Right lobe of liver (tissue), 4 donors: Measurements from ENCODE around the gene PIGZ.

Experiments
- POLR2A ChIP-seq: fragments of 450-650 bp; IDR thresholded peaks from one replicate; pipeline ENCODE4 v1.6.1; 2017; ENCODE audit warnings: antibody characterized with exemption, mild to moderate bottlenecking
- TF ChIP-seq, protein P1 (sequence below), 4 donors: fragments of 200-600 bp in 3 of 4; fragments of 450-650 bp in 1 of 4; IDR thresholded peaks; one replicate each; pipeline versions ENCODE4 v1.5.1 to v1.8.0; 2016 to 2022; ENCODE audit warnings: antibody characterized with exemption in 4 of 4, mild to moderate bottlenecking in 2 of 4
- donor health status: DM: no; HTN: no; CAD: no.
- donor health status: DM: no; HTN: no; CAD: no.
- donor health status: DM: no; HTN: yes; CAD: no.

DNA sequence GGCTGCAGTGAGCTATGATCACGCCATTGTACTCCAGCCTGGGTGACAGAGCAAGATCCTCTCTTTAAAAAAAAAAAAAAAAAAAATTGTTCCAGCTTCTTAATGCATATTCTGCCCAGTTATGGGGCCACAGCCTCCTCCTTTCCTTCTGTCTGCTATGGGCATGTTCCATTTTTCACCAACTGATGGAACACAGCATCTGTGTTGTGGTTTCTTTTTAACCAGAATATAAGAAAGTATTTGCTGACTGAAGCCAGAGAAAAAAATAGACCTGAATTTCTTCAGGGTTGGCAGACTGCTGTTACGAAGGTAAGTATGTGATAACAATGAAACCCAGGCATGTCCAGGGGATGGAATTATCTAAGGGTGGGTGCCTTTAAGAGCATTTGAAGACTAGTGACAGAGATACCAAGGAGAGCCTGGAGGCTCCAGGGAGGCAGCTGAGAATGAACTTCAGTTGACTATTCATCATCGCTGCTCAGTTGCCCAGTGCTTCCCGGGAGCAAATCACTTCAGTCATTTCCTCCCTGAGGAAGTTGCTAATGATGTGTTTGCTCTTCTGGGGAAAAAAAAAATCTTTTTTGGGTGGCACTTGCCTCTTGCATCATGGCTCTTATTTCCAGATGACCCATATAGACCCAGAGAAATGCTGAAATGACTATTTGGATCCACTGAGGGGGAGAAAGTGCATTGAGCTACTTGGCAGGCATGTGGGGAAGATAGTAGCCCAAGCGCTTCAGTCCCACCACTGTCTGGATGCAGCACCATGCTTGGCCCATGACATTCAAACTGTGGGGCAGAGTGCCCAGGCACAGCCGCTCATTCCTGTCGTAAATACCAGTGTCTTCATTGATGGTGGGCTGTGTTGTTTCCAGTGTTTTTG, 40.8 kb downstream of the PIGZ start:
- TF ChIP-seq, protein P1, sequence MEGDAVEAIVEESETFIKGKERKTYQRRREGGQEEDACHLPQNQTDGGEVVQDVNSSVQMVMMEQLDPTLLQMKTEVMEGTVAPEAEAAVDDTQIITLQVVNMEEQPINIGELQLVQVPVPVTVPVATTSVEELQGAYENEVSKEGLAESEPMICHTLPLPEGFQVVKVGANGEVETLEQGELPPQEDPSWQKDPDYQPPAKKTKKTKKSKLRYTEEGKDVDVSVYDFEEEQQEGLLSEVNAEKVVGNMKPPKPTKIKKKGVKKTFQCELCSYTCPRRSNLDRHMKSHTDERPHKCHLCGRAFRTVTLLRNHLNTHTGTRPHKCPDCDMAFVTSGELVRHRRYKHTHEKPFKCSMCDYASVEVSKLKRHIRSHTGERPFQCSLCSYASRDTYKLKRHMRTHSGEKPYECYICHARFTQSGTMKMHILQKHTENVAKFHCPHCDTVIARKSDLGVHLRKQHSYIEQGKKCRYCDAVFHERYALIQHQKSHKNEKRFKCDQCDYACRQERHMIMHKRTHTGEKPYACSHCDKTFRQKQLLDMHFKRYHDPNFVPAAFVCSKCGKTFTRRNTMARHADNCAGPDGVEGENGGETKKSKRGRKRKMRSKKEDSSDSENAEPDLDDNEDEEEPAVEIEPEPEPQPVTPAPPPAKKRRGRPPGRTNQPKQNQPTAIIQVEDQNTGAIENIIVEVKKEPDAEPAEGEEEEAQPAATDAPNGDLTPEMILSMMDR (IDR thresholded peaks at IDR 0.05) = no peak
- no peak for TF ChIP-seq POLR2A
